Immature natural killer cell (primary cell): ENCODE measurements around the gene EID3. TPM values are rescaled to one million over a fixed set of nuclear protein-coding genes. Genes with fewer than 3 reads are reported as not detected.
"Not testable (repeated sequence)": the region's sequence is repeated elsewhere in the genome, so short reads cannot be mapped to it uniquely, and the experiment has no call there.

ENCODE experiments used
- DNase-seq, 3 donors: peaks; one replicate each; pipeline ENCODE4 v3.0.0; 2022; ENCODE audit warnings: mixed read lengths in 1 of 3
- H3K27ac Mint-ChIP-seq, 6 donors: one replicate each; pipeline ENCODE4 v1.8.0; 2020; ENCODE audit warnings: mixed read lengths in 6 of 6, mild to moderate bottlenecking in 5 of 6, inconsistent platforms in 4 of 6, moderate library complexity in 3 of 6
- H3K27me3 Mint-ChIP-seq, 3 donors: one replicate each; pipeline ENCODE4 v1.8.0; 2020 to 2021; ENCODE audit warnings: low read depth in 3 of 3, mild to moderate bottlenecking in 3 of 3, mixed read lengths in 3 of 3, moderate library complexity in 3 of 3, inconsistent platforms in 1 of 3
- H3K36me3 Mint-ChIP-seq, 3 donors: one replicate each; pipeline ENCODE4 v1.8.0; 2020; ENCODE audit warnings: mixed read lengths in 3 of 3, inconsistent platforms in 2 of 3, mild to moderate bottlenecking in 2 of 3
- H3K4me1 Mint-ChIP-seq, 2 donors: one replicate each; pipeline ENCODE4 v1.8.0; 2020; ENCODE audit warnings: inconsistent platforms in 2 of 2, mild to moderate bottlenecking in 2 of 2, mixed read lengths in 2 of 2, moderate library complexity in 1 of 2
- H3K4me3 Mint-ChIP-seq, 5 donors: one replicate each; pipeline ENCODE4 v1.8.0; 2020; ENCODE audit warnings: mild to moderate bottlenecking in 5 of 5, mixed read lengths in 5 of 5, inconsistent platforms in 3 of 5, moderate library complexity in 3 of 5
- H3K9me3 Mint-ChIP-seq, 6 donors: one replicate each; pipeline ENCODE4 v1.8.0; 2020; ENCODE audit warnings: mild to moderate bottlenecking in 6 of 6, mixed read lengths in 6 of 6, inconsistent platforms in 4 of 6, moderate library complexity in 3 of 6
- polyA plus RNA-seq, 3 donors: library from polyadenylated mRNA; unstranded; fragments of 300-500 nt; fragmentation: Illumina TruSeq; gene quantifications; one replicate each; pipeline ENCODE4 v1.2.3, GENCODE V29; 2021

Gene EID3
- 10 to 100 TPM in 1 of 3 donors, 1 to 10 TPM in 2; 5.4 to 15.7 (median 9.5) TPM for polyA plus RNA-seq

DNA sequence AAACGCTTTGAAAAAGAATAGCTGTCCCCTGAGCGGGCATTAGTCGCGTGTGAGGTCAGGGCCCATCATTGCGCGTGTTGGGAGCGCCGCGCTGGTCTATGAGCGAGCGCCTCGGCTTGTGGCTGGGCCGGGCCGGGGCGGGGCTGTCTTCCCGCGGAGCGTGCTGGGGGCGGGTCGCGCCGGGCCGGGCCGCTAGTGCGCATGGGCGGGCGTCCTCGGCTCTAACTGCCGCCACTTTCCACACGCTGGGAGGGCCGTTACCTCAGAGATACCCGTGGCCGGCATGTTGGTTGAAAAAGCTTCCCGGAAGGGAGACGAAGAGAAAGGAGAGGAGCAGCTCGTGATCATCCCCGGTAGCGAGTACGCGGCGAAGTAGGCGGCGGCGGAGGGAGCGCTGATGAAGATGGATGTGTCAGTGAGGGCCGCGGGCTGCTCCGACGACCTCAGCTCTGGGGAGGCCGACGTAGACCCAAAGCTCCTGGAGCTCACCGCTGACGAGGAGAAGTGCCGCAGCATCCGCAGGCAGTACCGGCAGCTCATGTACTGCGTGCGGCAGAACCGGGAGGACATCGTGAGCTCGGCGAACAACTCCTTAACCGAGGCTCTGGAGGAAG is at the start of gene EID3:
TSS of gene EID3 (plus strand) at position 202 of the 614 bp plus-strand sequence. CDS start at position 398, 196 bp downstream.
- DNase-seq: peak; percentile 91 to 93 (median 92)
- peaks cover 2 to 3% (median 3%) of the 10 kb centered on the region in 3 donors for H3K27me3 Mint-ChIP-seq
- peaks cover 36 to 58% of the 10 kb centered on the region in 2 donors for H3K4me1 Mint-ChIP-seq
- H3K27ac Mint-ChIP-seq: peak within 1 kb of the TSS; percentile 92 to 98 (median 96)
- no peaks in the 10 kb centered on the region for H3K36me3 Mint-ChIP-seq
- H3K4me3 Mint-ChIP-seq: peak within 1 kb of the TSS; percentile 95 to 97 (median 97)
- no peaks in the 10 kb centered on the region for H3K9me3 Mint-ChIP-seq

DNA sequence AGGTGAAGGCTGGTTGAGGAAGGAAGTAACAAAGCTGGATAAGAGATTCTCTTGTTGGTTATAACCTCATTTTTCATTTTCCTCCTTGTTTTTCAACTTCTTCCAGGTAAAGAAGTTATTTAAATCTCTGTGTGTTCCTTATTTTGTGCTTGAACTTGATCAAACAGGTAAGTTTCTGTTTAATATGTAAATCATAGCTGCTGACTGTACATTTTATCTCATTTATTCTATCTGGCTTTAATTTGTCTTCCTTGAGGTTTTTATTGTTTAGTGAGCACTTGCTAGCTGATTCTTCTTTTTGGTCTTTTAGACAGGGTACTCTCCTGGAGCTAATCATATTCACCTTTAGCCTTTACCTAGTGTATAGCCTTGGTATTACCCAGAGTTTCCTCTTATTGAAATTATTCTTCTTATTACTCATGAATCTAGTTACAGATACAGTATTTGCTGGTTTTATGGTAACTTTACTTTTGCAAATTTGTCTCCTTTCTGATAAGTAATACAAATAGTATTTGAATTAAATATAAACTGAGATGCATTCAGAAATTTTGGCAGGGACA is 45.5 kb upstream of the EID3 start:
- Mint-ChIP-seq H3K36me3 (no peaks in the 10 kb centered on the region), H3K4me3 (no peak overlapping the region), H3K27ac (no peak overlapping the region), H3K4me1 (no peaks in the 10 kb centered on the region), H3K27me3 (peaks cover 0 to 3% (median 3%) of the 10 kb centered on the region in 3 donors), H3K9me3 (no peaks in the 10 kb centered on the region)
- DNase-seq: no peak

DNA sequence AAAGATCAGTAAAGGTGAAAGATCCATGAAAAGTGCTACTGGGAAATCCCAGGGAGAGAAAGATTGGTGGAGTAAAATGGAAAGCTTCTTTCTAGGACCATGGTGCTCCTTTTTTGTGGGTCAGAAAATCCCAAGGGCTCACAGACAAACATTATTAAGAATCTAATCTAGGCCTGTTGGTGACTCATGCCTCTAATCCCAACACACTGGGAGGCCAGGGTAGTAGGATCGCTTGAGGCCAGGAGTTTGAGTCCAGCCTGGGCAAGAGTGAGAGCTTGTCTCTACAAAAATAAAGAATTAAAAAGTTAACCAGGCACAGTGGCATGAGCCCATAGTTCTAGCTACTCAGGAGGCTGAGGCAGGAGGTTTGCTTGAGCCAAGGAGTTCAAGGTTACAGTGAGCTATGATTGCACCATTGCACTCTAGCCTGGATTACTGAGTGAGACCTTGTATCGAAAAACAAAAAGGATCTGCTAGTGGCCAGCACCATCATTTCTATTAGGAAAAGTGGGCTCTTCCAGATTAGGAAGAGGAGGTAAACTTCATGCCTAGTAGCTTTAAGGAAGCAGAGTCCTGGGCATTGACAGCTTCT is 45.0 kb upstream of the EID3 start:
- Mint-ChIP-seq H3K36me3 (no peaks in the 10 kb centered on the region), H3K9me3 (no peaks in the 10 kb centered on the region), H3K27ac (no peak overlapping the region), H3K4me3 (no peak overlapping the region), H3K27me3 (peaks cover 0 to 3% (median 3%) of the 10 kb centered on the region in 3 donors), H3K4me1 (no peaks in the 10 kb centered on the region)
- DNase-seq: no peak

DNA sequence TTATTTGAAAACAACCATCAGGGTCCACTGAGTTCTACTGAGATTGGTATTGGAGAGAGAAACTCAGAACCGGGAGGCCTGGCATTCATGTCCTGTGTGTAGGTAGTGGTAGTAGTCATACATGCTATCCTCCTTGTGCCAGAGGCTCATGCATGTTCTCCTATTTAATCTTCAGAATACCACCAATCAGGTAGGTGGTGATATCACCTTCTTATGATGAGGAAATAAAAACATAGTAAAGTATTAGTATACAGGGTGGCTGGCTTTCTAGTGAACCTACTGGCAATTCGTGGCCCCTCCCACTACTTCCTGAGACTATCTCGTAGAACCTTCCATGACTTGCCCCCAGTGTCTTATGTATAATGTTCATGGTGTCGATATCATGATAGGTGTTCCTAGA is 40.5 kb upstream of the EID3 start:
- Mint-ChIP-seq H3K9me3 (no peaks in the 10 kb centered on the region), H3K4me1 (no peaks in the 10 kb centered on the region), H3K36me3 (no peaks in the 10 kb centered on the region), H3K4me3 (no peak overlapping the region), H3K27me3 (peaks cover 0 to 6% (median 0%) of the 10 kb centered on the region in 3 donors), H3K27ac (no peak overlapping the region)
- no peak for DNase-seq

DNA sequence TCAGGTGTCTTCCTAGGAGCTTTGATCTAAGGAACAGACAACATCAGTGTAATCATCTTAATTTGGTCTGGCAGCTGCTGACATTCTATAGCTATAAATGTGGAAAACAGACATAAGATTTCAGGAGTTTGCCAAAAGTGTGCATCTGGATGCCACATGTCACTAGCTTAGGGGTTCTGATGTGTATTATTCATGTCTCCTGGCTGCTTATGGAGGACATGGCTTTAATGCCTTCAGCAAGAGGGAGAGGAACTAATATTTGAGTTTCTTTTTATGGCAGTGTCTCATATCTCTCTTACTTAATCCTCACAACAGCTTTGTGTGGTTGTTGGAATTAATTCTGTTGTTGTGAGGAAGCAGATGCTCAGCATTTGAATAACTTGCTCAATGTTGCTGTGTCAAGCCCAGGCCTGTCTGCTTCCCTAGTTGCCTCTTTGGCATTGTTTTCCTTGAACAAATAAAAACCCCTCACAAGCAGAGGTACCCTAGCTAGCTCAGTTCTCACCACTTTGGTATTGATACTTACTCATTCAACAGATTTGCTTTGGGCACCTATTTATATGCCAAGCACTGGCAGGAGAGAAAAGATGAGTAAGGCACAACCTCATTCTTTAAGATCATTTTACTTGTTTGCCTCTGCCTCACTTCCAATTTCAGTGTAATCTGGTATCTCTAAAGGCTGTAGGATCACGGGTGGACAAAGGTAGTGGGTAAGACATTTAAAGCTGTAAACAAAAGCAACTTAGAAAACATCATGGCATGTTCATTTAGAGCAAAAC is 39.8 kb upstream of the EID3 start:
- Mint-ChIP-seq H3K4me1 (no peaks in the 10 kb centered on the region), H3K36me3 (no peaks in the 10 kb centered on the region), H3K27ac (no peak overlapping the region), H3K9me3 (no peaks in the 10 kb centered on the region), H3K4me3 (no peak overlapping the region), H3K27me3 (peaks cover 0 to 6% (median 2%) of the 10 kb centered on the region in 3 donors)
- no peak for DNase-seq

DNA sequence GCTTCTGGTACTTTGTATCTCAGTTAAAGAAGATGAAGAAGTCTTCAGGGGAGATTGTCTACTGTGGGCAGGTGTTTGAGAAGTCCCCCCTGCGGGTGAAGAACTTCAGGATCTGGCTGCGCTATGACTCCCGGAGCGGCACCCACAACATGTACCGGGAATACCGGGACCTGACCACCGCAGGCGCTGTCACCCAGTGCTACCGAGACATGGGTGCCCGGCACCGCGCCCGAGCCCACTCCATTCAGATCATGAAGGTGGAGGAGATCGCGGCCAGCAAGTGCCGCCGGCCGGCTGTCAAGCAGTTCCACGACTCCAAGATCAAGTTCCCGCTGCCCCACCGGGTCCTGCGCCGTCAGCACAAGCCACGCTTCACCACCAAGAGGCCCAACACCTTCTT is 38.1 kb upstream of the EID3 start:
- not testable (repeated sequence) for H3K27me3 Mint-ChIP-seq, H3K4me1 Mint-ChIP-seq, H3K27ac Mint-ChIP-seq, DNase-seq, H3K9me3 Mint-ChIP-seq, H3K4me3 Mint-ChIP-seq, H3K36me3 Mint-ChIP-seq

DNA sequence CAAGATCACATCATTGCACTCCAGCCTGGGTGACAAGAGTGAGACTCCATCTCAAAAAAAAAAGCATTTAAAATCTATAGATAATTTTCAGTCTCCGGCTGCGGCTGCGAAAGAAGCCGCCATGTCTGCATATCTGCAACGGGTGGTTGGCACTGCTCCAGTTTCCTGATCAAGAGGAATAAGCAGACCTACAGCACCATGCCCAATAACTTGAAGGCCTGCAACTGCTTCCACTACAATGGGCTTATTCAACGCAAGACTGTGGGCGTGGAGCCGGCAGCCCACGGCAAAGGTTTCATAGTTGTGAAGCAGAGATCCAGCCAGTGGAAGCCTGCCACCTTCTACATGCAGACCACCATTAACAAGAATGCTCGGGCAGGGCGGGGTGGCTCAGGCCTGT is 30.6 kb upstream of the EID3 start:
- no peak for DNase-seq
- peaks cover 0 to 3% (median 2%) of the 10 kb centered on the region in 3 donors for H3K27me3 Mint-ChIP-seq
- no peak overlapping the region for H3K4me3 Mint-ChIP-seq
- H3K4me1 Mint-ChIP-seq: peaks cover 6 to 9% of the 10 kb centered on the region in 2 donors
- H3K27ac Mint-ChIP-seq: no peak overlapping the region
- H3K36me3 Mint-ChIP-seq: no peaks in the 10 kb centered on the region
- H3K9me3 Mint-ChIP-seq: no peaks in the 10 kb centered on the region

DNA sequence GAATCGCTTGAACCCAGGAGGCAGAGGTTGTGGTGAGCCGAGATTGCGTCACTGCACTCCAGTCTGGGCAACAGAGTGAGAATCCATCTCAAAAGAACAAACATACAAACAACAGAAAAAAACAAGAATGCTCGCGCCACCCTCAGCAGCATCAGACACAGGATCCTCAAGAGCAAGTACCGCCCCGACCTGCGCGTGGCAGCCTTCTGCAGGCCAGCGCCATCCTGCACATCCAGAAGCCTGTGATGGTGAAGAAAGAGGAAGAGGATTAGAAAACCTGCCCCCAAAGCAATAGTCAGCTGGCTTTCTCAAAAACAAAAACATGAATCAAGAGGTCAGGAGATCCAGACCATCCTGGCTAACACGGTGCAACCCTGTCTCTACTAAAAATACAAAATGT is 30.0 kb upstream of the EID3 start:
- Mint-ChIP-seq H3K36me3 (no peaks in the 10 kb centered on the region), H3K9me3 (no peaks in the 10 kb centered on the region), H3K4me3 (no peak overlapping the region)

DNA sequence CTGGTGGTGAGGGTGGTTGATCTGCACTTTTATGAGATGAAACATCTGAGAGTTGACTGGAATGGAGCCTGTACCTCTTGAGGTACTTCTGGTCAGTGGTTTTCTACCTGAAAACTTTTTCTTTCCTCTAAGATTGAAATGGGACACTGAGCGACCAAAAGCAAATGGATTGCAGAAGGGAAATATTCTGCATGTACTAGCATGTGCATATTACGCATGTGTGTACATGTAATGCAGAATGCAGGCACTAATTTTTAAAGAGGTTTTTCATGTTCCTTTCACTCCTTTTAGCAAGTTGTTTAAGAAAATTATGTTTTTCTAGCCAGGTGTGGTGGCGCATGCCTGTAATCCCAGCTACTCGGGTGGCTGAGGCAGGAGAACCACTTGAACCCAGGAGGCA is 28.7 kb upstream of the EID3 start:
- H3K4me1 Mint-ChIP-seq: peaks cover 6 to 9% of the 10 kb centered on the region in 2 donors
- H3K4me3 Mint-ChIP-seq: no peak overlapping the region
- H3K27me3 Mint-ChIP-seq: no peaks in the 10 kb centered on the region
- DNase-seq: no peak
- no peak overlapping the region for H3K27ac Mint-ChIP-seq
- no peaks in the 10 kb centered on the region for H3K36me3 Mint-ChIP-seq
- no peaks in the 10 kb centered on the region for H3K9me3 Mint-ChIP-seq

More for the DNA sequence above, 30.0 kb upstream of the EID3 start:
- Mint-ChIP-seq H3K4me1 (peaks cover 6 to 9% of the 10 kb centered on the region in 2 donors), H3K27ac (no peak overlapping the region), H3K27me3 (peaks cover 0 to 3% (median 2%) of the 10 kb centered on the region in 3 donors)
- no peak for DNase-seq

DNA sequence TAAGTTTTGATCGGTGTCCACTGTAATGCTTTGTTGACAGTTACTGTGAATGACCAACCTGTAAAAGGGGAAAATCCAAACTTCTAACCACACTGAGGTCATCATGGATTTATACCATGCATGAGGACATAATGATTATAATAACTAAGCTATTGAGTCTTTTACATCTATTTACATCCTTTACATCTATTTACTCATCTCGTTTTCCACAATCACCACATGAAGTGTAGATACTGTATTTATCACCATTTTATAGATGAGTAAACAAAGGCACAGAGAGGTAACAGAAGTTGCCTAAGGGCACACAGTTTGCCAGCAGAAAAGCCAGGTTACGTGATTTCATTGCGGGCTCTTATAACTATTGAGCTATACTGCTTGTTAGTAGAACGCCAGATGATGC is 27.9 kb upstream of the EID3 start:
- no peaks in the 10 kb centered on the region for H3K9me3 Mint-ChIP-seq

DNA sequence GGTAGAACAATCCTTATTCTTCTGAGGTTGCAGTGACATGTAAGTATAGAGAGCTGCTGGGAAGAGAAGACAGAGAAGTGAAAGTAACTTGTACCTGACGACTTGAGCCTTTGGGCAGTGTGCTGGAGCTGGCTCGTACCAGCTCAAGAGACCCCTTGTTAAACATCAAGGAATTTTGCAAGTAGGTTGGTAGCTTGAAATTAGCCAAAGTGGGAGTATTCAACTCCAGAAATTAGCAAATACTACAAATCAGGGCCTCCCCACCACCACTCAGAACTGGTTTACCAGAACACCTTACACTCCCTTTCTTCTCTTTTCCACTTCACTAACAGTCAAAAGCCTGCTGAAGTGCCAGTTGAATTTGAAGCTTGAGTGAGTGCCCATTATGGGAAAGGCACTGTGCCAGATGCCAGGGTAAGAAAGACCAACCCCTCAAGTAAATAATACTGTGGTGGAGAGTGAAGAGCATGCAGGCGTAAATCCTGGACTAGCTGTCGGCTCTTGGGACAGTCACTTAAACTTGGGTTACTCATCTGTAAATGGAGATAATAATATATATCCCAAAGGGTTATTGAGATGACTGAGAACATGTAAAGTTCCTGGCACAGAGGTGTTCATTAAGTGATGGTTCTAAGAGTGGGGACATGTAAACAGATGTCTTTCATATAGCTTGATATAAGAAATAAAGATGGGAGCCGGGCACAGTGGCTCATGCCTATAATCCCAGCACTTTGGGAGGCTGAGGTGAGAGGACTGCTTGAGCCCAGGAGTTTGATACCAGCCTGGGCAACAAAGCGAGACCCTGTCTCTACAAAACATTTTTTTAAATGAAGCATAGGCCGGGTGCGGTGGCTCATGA is 27.0 kb upstream of the EID3 start:
- Mint-ChIP-seq H3K27me3 (no peaks in the 10 kb centered on the region), H3K27ac (peak overlapping the region in 2 of 6 donors; percentile 34 to 63), H3K9me3 (no peaks in the 10 kb centered on the region), H3K36me3 (no peaks in the 10 kb centered on the region), H3K4me3 (peak overlapping the region; percentile 29 to 67 (median 39)), H3K4me1 (peaks cover 6 to 9% of the 10 kb centered on the region in 2 donors)
- no peak for DNase-seq

More for the DNA sequence above, 27.9 kb upstream of the EID3 start:
- peak overlapping the region in 3 of 5 donors; percentile 29 to 59 (median 30) for H3K4me3 Mint-ChIP-seq
- H3K27me3 Mint-ChIP-seq: no peaks in the 10 kb centered on the region
- DNase-seq: no peak
- peak overlapping the region in 1 of 6 donors; percentile 63 for H3K27ac Mint-ChIP-seq
- H3K4me1 Mint-ChIP-seq: peaks cover 6 to 9% of the 10 kb centered on the region in 2 donors
- H3K36me3 Mint-ChIP-seq: no peaks in the 10 kb centered on the region

DNA sequence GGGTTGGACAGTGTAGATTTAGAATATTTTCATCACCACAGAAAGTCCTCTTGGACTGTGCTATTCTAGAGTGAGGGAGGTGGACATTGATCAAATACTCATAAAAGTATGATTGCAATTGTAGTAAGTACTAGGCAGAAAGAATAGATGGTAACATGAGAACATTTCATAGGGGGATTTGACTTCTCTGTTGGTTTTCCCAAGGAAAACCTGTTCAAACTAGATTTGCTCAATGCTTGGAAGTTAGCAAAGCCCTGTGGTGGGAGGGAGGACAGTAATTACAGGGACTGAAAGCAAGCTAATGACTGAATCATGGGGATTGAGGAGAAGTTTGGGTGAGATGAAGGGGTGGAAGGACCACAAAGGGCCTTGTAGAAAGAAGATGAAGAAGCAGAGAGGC is 24.4 kb upstream of the EID3 start:
- Mint-ChIP-seq H3K9me3 (no peaks in the 10 kb centered on the region), H3K36me3 (no peaks in the 10 kb centered on the region), H3K27me3 (peaks cover 0 to 2% (median under 1%) of the 10 kb centered on the region in 3 donors), H3K4me3 (no peak overlapping the region), H3K27ac (no peak overlapping the region), H3K4me1 (peaks cover 6 to 9% of the 10 kb centered on the region in 2 donors)
- no peak for DNase-seq

DNA sequence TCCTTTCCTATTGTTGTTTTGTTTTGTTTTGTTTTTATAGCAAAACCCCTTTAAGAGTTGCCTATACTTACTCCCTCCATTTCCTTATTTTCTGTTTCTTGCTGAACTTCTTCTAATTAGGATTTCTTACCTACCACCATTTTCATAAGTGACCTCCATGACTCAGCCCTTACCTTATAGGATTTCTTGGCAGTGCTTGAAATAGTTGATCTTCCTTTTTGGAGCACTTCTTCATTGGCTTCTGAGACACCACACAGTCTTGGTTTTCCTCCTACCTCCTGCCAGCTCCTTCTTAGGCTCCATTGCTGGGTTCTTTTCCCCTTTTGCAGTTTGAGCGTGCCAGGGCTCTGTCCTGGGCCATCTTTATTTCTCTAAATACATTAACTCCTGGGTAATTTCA is 23.4 kb upstream of the EID3 start:
- Mint-ChIP-seq H3K36me3 (no peaks in the 10 kb centered on the region), H3K9me3 (no peaks in the 10 kb centered on the region), H3K27me3 (peaks cover 0 to 2% (median 1%) of the 10 kb centered on the region in 3 donors), H3K4me1 (peaks cover 6 to 9% of the 10 kb centered on the region in 2 donors), H3K27ac (no peak overlapping the region), H3K4me3 (no peak overlapping the region)
- DNase-seq: no peak
